Fibroblast of pulmonary artery (primary cell): Measurements from ENCODE around the gene NUSAP1.

Experiments
- DNase-seq: peaks from one replicate; pipeline ENCODE4 v3.0.0-alpha.2; 2010; ENCODE audit warnings: low read depth
- H3K4me3 ChIP-seq: replicated peaks from 2 replicates; pipeline ENCODE4 v1.5.1; 2011; ENCODE audit warnings: low read depth, mild to moderate bottlenecking, control low read depth, low read length, moderate library complexity
- CTCF ChIP-seq: IDR thresholded peaks from 2 replicates; pipeline ENCODE4 v1.5.1; 2011; ENCODE audit warnings: mild to moderate bottlenecking, control low read depth, low read length, inconsistent platforms; ENCODE audit errors: missing control alignments

The NUSAP1 gene

DNA sequence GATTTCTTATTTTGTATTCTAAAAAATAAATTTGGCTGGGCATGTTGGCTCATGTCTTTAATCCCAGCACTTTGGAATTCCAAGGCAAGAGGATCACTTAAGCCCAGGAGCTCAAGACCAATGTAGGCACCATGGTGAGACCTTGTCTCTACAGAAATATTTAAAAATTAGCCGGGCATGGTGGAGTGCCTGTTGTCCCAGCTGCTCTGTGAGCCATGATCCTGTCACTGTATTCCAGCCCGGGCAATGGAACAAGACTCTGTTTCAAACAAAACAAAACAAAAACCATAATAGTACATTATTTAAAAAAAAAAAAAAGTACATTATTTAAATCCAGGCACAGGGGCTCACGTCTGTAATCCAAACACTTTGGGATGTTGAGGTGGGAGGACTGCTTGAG lies 78.8 kb downstream of the NUSAP1 start:
- no peak overlapping the region for H3K4me3 ChIP-seq
- no peak for DNase-seq
- no peak for TF ChIP-seq CTCF

- peak overlapping the region; percentile 87 for H3K4me3 ChIP-seq
- TF ChIP-seq CTCF = no peak
Observed at GRCh38 chr15:41416128-41416741, 83.6 kb downstream of the NUSAP1 start.

DNA sequence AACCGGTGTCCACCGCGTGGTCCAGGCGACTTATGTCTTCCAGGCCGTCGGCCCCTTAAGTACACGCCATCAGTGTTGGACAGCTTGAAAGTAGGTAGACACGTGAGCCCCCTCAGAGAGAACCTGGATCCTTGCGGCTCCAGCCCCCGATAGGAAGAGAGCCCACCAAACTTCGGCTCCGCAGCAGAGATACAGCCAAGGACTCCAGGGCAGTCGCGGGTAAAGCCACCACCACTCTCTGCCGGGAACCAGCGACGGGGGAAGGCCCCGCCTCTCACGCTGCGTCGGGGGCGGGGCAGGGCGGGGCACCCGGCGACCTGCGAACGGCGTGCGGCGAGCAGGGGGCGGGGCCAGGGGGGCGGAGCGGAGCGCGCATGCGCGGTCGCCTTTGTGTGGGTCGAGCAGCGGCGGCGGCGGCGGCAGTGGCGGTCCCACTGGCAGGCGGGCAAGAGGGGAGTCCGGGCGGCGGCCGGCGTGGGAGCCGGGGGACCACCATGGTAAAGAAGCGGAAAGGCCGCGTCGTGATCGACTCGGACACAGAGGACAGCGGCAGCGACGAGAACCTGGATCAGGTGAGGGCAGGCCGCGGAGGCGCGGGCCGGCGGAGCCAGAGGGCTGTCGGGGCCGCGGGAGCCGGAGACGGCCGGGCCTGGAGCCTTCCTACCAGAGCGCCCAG lies 84.2 kb downstream of the NUSAP1 start, which contains the start of gene RTF1:
RTF1 (plus strand) TSS at position 354 of the 676 bp plus-strand sequence; CDS start at position 375, 21 bp downstream.
- H3K4me3 ChIP-seq = peak within 1 kb of the TSS; percentile 87

More at GRCh38 chr15:41416128-41416741, 83.6 kb downstream of the NUSAP1 start:
- no peak for DNase-seq

GRCh38 chr15:41417418-41418195 lies 84.9 kb downstream of the NUSAP1 start:
- DNase-seq = peak; percentile 31
- H3K4me3 ChIP-seq = peak overlapping the region; percentile 87
- no peak for TF ChIP-seq CTCF

More for the DNA sequence above, 84.2 kb downstream of the NUSAP1 start, which contains the start of gene RTF1:
- peak; percentile 89 for DNase-seq
- no peak for TF ChIP-seq CTCF

DNA sequence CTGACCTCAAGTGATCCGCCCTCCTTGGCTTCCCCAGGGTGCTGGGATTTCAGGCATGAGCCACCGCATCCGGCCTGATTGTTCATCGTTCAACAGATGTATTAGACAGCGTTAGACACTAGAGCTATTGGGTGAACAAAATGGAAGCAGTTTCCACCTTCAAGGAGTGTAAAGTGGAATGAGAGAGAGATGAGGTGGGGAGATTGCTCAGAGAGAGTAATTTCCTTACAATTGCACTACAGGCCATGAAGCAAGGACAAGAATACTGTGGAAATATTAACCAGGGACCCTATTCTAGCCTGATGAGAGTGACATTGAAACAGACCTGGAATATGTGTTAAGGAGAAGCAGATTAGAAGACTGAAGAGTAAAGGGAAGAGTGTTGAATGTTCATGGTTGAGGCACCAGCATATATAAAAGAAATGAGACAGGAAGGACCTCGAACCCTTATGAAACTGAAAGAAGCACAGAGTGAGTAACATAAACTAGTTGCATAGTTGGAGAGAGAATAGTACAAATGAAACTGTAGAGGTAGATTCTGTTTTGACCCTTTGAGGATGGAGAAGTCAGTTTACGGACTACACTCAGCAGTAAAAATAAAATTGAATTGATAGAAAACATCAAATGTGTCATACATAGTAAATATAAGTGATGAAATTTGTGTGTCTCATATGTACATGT lies 91.4 kb downstream of the NUSAP1 start:
- H3K4me3 ChIP-seq = no peak overlapping the region
- no peak for DNase-seq

More for the DNA sequence above, 91.4 kb downstream of the NUSAP1 start:
- TF ChIP-seq CTCF = no peak
